K562 (cell line): Measurements from ENCODE around the gene ZNF213. TPM values are rescaled to one million over a fixed set of nuclear protein-coding genes. Genes with fewer than 3 reads are reported as not detected.
A peak's percentile ranks its signal among the peaks of the same experiment; 100 is the strongest.

ENCODE experiments used
- ARID1B ChIP-seq: fragments of 450-650 bp; IDR thresholded peaks from 2 replicates; pipeline ENCODE4 v1.6.1; 2016; ENCODE audit warnings: antibody characterized with exemption, mild to moderate bottlenecking, inconsistent platforms
- HBP1 ChIP-seq: fragments of 450-650 bp; formaldehyde crosslinking; IDR thresholded peaks from 2 replicates; pipeline ENCODE4 v1.4.0; 2022; ENCODE audit warnings: missing genetic modification characterization
- HDAC8 ChIP-seq: fragments of 450-650 bp; IDR thresholded peaks from 2 replicates; pipeline ENCODE4 v1.6.1; 2016; ENCODE audit warnings: mild to moderate bottlenecking, missing genetic modification characterization, moderate library complexity, missing compliant biosample characterization
- HOXB6 ChIP-seq: fragments of 250-450 bp; sonication (Bioruptor Pico); IDR thresholded peaks from 2 replicates; pipeline ENCODE4 v1.5.1; 2022; ENCODE audit warnings: mild to moderate bottlenecking, borderline replicate concordance
- KDM4B ChIP-seq, 2 experiments: fragments of 450-650 bp in 1 of 2; sonication (generic) in 1 of 2; IDR thresholded peaks; 2 replicates each; pipeline ENCODE4 v1.6.1; 2016 to 2017; ENCODE audit warnings: borderline replicate concordance in 2 of 2, antibody characterized with exemption in 1 of 2, low read depth in 1 of 2, mild to moderate bottlenecking in 1 of 2
- KLF10 ChIP-seq: fragments of 250-450 bp; sonication (Bioruptor Pico); IDR thresholded peaks from 2 replicates; pipeline ENCODE4 v1.6.1; 2021; ENCODE audit warnings: matching md5 sums
- MEIS2 ChIP-seq: fragments of 450-650 bp; IDR thresholded peaks from 2 replicates; pipeline ENCODE4 v1.6.1; 2014; ENCODE audit warnings: mild to moderate bottlenecking; ENCODE audit not compliant: partially characterized antibody
- MLLT1 ChIP-seq, 2 experiments: fragments of 450-650 bp; IDR thresholded peaks; 2 replicates each; pipeline ENCODE4 v1.6.1; 2016
- MYC ChIP-seq, 2 experiments: fragments of 250-450 bp in 1 of 2; sonication (Bioruptor Pico) in 1 of 2; IDR thresholded peaks; 2 replicates each; pipeline versions ENCODE4 v1.5.1 to v1.6.1; 2012 to 2021; ENCODE audit warnings: low read depth in 2 of 2, borderline replicate concordance in 1 of 2, improper control_type of control experiment in 1 of 2, low read length in 1 of 2, mild to moderate bottlenecking in 1 of 2, moderate library complexity in 1 of 2
- NR2C1 ChIP-seq, 2 experiments: fragments of 450-650 bp; IDR thresholded peaks; 2 replicates each; pipeline ENCODE4 v1.6.1; 2017; ENCODE audit warnings: mild to moderate bottlenecking in 2 of 2, antibody characterized with exemption in 1 of 2, inconsistent platforms in 1 of 2, missing compliant biosample characterization in 1 of 2, missing genetic modification characterization in 1 of 2
- PHF21A ChIP-seq: fragments of 450-650 bp; IDR thresholded peaks from 2 replicates; pipeline ENCODE4 v1.6.1; 2017; ENCODE audit warnings: low read depth, borderline replicate concordance
- PHTF2 ChIP-seq: fragments of 250-450 bp; sonication (Bioruptor Pico); IDR thresholded peaks from 2 replicates; pipeline ENCODE4 v1.5.0; 2021; ENCODE audit warnings: mild to moderate bottlenecking
- PREB ChIP-seq: sonication (generic); formaldehyde crosslinking; IDR thresholded peaks from 2 replicates; pipeline ENCODE4 v1.8.1; 2023; ENCODE audit warnings: mild to moderate bottlenecking, missing genetic modification reagents
- RBM34 ChIP-seq: fragments of 200-400 bp; formaldehyde crosslinking; IDR thresholded peaks from 2 replicates; pipeline ENCODE4 v1.6.1; 2018; ENCODE audit warnings: low read length, borderline replicate concordance; ENCODE audit not compliant: insufficient read depth
- SAFB ChIP-seq: fragments of 200-400 bp; formaldehyde crosslinking; IDR thresholded peaks from 2 replicates; pipeline ENCODE4 v1.6.1; 2017; ENCODE audit warnings: low read depth, low read length, borderline replicate concordance
- SREBF1 ChIP-seq: fragments of 150-350 bp; IDR thresholded peaks from 2 replicates; pipeline ENCODE4 v1.6.1; 2014; ENCODE audit warnings: antibody characterized with exemption, low read depth, low read length, borderline replicate concordance
- TRIM24 ChIP-seq, 2 experiments: fragments of 450-650 bp; IDR thresholded peaks; 2 replicates each; pipeline ENCODE4 v1.6.1; 2016
- ZNF354B ChIP-seq: fragments of 250-450 bp; sonication (Bioruptor Pico); IDR thresholded peaks from 2 replicates; pipeline ENCODE4 v1.4.0; 2020
- ZNF76 ChIP-seq: fragments of 250-450 bp; sonication (Bioruptor Pico); IDR thresholded peaks from 2 replicates; pipeline ENCODE4 v1.4.0; 2020; ENCODE audit warnings: mild to moderate bottlenecking, moderate library complexity, borderline replicate concordance
- ZSCAN29 ChIP-seq: fragments of 450-650 bp; IDR thresholded peaks from 2 replicates; pipeline ENCODE4 v1.6.1; 2017
- polyA plus RNA-seq, 8 experiments: library from polyadenylated mRNA; depleted of rRNA in 4 of 8; stranded (reverse) in 5 of 8; unstranded in 3 of 8; fragments of >200 nt; fragmentation: Nextera tagmentation in 2 of 8; fragmentation: Illumina TruSeq in 1 of 8; extraction: Ambion mirVana in 2 of 8; extraction: Trizol in 1 of 8; gene quantifications; 2 replicates each; pipeline versions ENCODE4 v1.2.1 to v1.2.3, GENCODE V29; 2011 to 2014; ENCODE audit warnings: inconsistent platforms in 1 of 8, missing spikeins in 1 of 8
- total RNA-seq, 7 experiments: library from RNA; depleted of rRNA in 6 of 7; stranded (reverse); fragments of >200 nt in 6 of 7; fragmentation: Illumina TruSeq in 2 of 7; extraction: Trizol in 2 of 7; gene quantifications; 2 replicates each; pipeline versions ENCODE4 v1.2.1 to v1.2.3, GENCODE V29; 2011 to 2021; ENCODE audit warnings: low replicate concordance in 1 of 7

The ZNF213 gene
- total and polyA plus RNA-seq, 9 of the 15 experiments (the other 6 are each of a cell fraction or from before 2014, with no cell fraction given): 0.49 to 10.0 (median 1.8) TPM

- TF ChIP-seq MLLT1 (IDR thresholded peaks at IDR 0.05): no peak; a peak in 1 of 4 replicates
- no peak; the same call in 1 of the 2 replicates for TF ChIP-seq PHF21A
- TF ChIP-seq TRIM24 (IDR thresholded peaks at IDR 0.05): 0 out of 4 replicates have a peak, but pooled peaks of 1 of the 2 experiments have one; percentile 29
- no peak for TF ChIP-seq ZNF354B
- no peak for TF ChIP-seq NR2C1 (IDR thresholded peaks at IDR 0.05)
- TF ChIP-seq NR2C1 (tag; IDR thresholded peaks at IDR 0.05): no peak
- no peak for TF ChIP-seq PREB (CRISPR knock-in tag)
- TF ChIP-seq KDM4B (IDR thresholded peaks at IDR 0.05; ENCODE audit: borderline replicate concordance in 2 of 2, low read depth in 1 of 2): no peak
- TF ChIP-seq PHTF2 (CRISPR knock-in tag): no peak
- TF ChIP-seq ARID1B: no peak
- TF ChIP-seq HOXB6: no peak
- TF ChIP-seq SAFB: peak; percentile 70; the same call in 1 of the 2 replicates
- TF ChIP-seq KLF10 (CRISPR knock-in tag): no peak
- TF ChIP-seq SREBF1: no peak
- TF ChIP-seq HBP1: no peak
- no peak for TF ChIP-seq HDAC8 (tag)
- TF ChIP-seq MYC (IDR thresholded peaks at IDR 0.05; ENCODE audit: low read depth, low read length): peak; percentile 67
- TF ChIP-seq MYC (CRISPR knock-in tag; IDR thresholded peaks at IDR 0.05; ENCODE audit: borderline replicate concordance, low read depth): no peak; the same call in 1 of the 2 replicates
- TF ChIP-seq MEIS2: no peak
- no peak for TF ChIP-seq ZNF76 (CRISPR knock-in tag)
- no peak for TF ChIP-seq RBM34
- no peak; the same call in 1 of the 2 replicates for TF ChIP-seq ZSCAN29
These were observed 23.9 kb downstream of the ZNF213 start (continued) for GRCh38 chr16:3158510-3159314.
